HFF-Myc (cell line): ENCODE measurements around the gene PHOSPHO2.
A peak's percentile ranks its signal among the peaks of the same experiment; 100 is the strongest.

Experiments used
- DNase-seq: peaks from one replicate; pipeline ENCODE4 v3.0.0-alpha.2; 2011; ENCODE audit warnings: low read depth; ENCODE audit errors: extremely low read depth
- H3K4me3 ChIP-seq: replicated peaks from 2 replicates; pipeline ENCODE4 v1.5.1; 2011; ENCODE audit warnings: low read depth, mild to moderate bottlenecking, control low read depth, low read length
- CTCF ChIP-seq: IDR thresholded peaks from 2 replicates; pipeline ENCODE4 v1.5.1; 2012; ENCODE audit warnings: mild to moderate bottlenecking, low read depth, low read length, control low read depth; ENCODE audit errors: missing control alignments

Gene PHOSPHO2

GRCh38 chr2:169721016-169721415 lies 26.7 kb downstream of the PHOSPHO2 start:
- no peak for DNase-seq
- TF ChIP-seq CTCF = no peak
- H3K4me3 ChIP-seq = no peak overlapping the region

DNA sequence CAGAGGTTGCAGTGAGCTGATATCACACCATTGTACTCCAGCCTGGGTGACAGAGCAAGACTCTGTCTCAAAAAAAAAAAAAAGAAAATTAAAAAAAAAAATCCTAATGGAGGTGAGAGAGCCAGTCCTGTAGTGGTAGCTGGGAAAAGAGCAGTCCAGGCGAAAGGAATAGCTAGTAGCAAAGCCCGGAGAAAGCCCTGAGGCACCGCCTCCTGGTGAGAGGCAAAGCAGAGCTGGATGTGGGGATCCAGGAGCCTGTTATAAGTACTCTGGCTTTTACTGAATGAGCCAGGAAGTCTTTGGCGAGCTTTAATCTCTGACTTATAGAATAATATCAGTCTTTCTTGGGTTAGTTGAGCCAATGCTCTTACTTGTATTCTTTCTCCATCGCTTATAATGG lies 32.8 kb downstream of the PHOSPHO2 start:
- DNase-seq = no peak
- no peak overlapping the region for H3K4me3 ChIP-seq
- TF ChIP-seq CTCF = no peak

- no peak for TF ChIP-seq CTCF
- no peak overlapping the region for H3K4me3 ChIP-seq
- DNase-seq = no peak
Observed at GRCh38 chr2:169729274-169729605, 35.0 kb downstream of the PHOSPHO2 start.

GRCh38 chr2:169732075-169732474 lies 37.8 kb downstream of the PHOSPHO2 start:
- no peak for TF ChIP-seq CTCF
- DNase-seq = no peak
- H3K4me3 ChIP-seq = no peak overlapping the region

- TF ChIP-seq CTCF = no peak
- DNase-seq = no peak
- peak overlapping the region; percentile 59 for H3K4me3 ChIP-seq
Observed at GRCh38 chr2:169732583-169733358, 38.5 kb downstream of the PHOSPHO2 start.

- no peak for TF ChIP-seq CTCF
- peak overlapping the region; percentile 59 for H3K4me3 ChIP-seq
- no peak for DNase-seq
Observed at GRCh38 chr2:169734169-169734847, 40.0 kb downstream of the PHOSPHO2 start.
